Prostate gland (tissue), 1 donor: ENCODE data around the gene CD274.

Experiments used
- POLR2A ChIP-seq: fragments of 450-650 bp; IDR thresholded peaks from one replicate; pipeline ENCODE4 v1.6.1; 2016; ENCODE audit warnings: antibody characterized with exemption, mild to moderate bottlenecking
- POLR2AphosphoS5 ChIP-seq: sonication (generic); formaldehyde crosslinking; IDR thresholded peaks from one replicate; pipeline ENCODE4 v1.6.1; 2017; ENCODE audit warnings: antibody characterized with exemption

- TF ChIP-seq POLR2AphosphoS5 (no peak), POLR2A (no peak)
Measured at GRCh38 chr9:5416953-5417352, 33.4 kb upstream of the CD274 start.
